HepG2 (cell line): ENCODE measurements around the gene TTC6. TPM values are rescaled to one million over a fixed set of nuclear protein-coding genes. Genes with fewer than 3 reads are reported as not detected.

ENCODE experiments used
- AKAP8 ChIP-seq: sonication (generic); formaldehyde crosslinking; IDR thresholded peaks from 2 replicates; pipeline ENCODE4 v1.5.1; 2020; ENCODE audit warnings: mild to moderate bottlenecking, missing genetic modification reagents
- FOXC1 ChIP-seq: sonication (generic); formaldehyde crosslinking; IDR thresholded peaks from 2 replicates; pipeline ENCODE4 v1.8.0; 2022; ENCODE audit warnings: mild to moderate bottlenecking, missing genetic modification reagents, borderline replicate concordance
- HDAC6 ChIP-seq: fragments of 200-600 bp; sonication (generic); IDR thresholded peaks from 2 replicates; pipeline ENCODE4 v1.7.0; 2017; ENCODE audit warnings: mild to moderate bottlenecking, antibody characterized with exemption, low read length, low read depth
- IRX3 ChIP-seq: sonication (generic); formaldehyde crosslinking; IDR thresholded peaks from 2 replicates; pipeline ENCODE4 v1.8.1; 2023; ENCODE audit warnings: mild to moderate bottlenecking, low read depth, missing genetic modification reagents, borderline replicate concordance
- KDM5B ChIP-seq: sonication (generic); formaldehyde crosslinking; IDR thresholded peaks from 2 replicates; pipeline ENCODE4 v1.4.0; 2020; ENCODE audit warnings: missing genetic modification reagents, mild to moderate bottlenecking, borderline replicate concordance
- KLF16 ChIP-seq, 2 experiments: sonication (generic) in 1 of 2; formaldehyde crosslinking in 1 of 2; IDR thresholded peaks; 2 replicates each; pipeline versions ENCODE4 v1.6.1 to v1.8.0; 2016 to 2023; ENCODE audit warnings: missing genetic modification reagents in 2 of 2, missing compliant biosample characterization in 1 of 2
- NFE2L1 ChIP-seq: sonication (generic); formaldehyde crosslinking; IDR thresholded peaks from 2 replicates; pipeline ENCODE4 v1.4.0; 2020; ENCODE audit warnings: missing genetic modification reagents, mild to moderate bottlenecking, borderline replicate concordance
- NFIC ChIP-seq: IDR thresholded peaks from 2 replicates; pipeline ENCODE4 v1.6.1; 2012; ENCODE audit warnings: mild to moderate bottlenecking, low read length, inconsistent platforms
- PHF20 ChIP-seq: sonication (generic); formaldehyde crosslinking; IDR thresholded peaks from 2 replicates; pipeline ENCODE4 v1.5.0; 2020; ENCODE audit warnings: mild to moderate bottlenecking, missing genetic modification reagents
- SNAI1 ChIP-seq: sonication (generic); formaldehyde crosslinking; IDR thresholded peaks from 2 replicates; pipeline ENCODE4 v1.5.0; 2020; ENCODE audit warnings: mild to moderate bottlenecking, missing genetic modification reagents, borderline replicate concordance
- TRIM24 ChIP-seq: sonication (generic); formaldehyde crosslinking; IDR thresholded peaks from 2 replicates; pipeline ENCODE4 v1.8.0; 2022; ENCODE audit warnings: mild to moderate bottlenecking, missing genetic modification reagents
- XRCC5 ChIP-seq: fragments of 200-400 bp; formaldehyde crosslinking; optimal IDR thresholded peaks from 2 replicates; pipeline ENCODE3; 2017; ENCODE audit warnings: mild to moderate bottlenecking, low read length
- ZBTB38 ChIP-seq: sonication (generic); formaldehyde crosslinking; IDR thresholded peaks from 2 replicates; pipeline ENCODE4 v1.5.1; 2020; ENCODE audit warnings: mild to moderate bottlenecking, missing genetic modification reagents
- ZHX2 ChIP-seq, 2 experiments: sonication (generic) in 1 of 2; formaldehyde crosslinking in 1 of 2; IDR thresholded peaks; 2 replicates each; pipeline versions ENCODE4 v1.6.1 to v1.9.0; 2014 to 2022; ENCODE audit warnings: antibody characterized with exemption in 1 of 2, borderline replicate concordance in 1 of 2, inconsistent platforms in 1 of 2, low read depth in 1 of 2, missing genetic modification reagents in 1 of 2
- ZNF235 ChIP-seq: sonication (generic); formaldehyde crosslinking; IDR thresholded peaks from 2 replicates; pipeline ENCODE4 v1.8.1; 2023; ENCODE audit warnings: mild to moderate bottlenecking, missing genetic modification reagents, borderline replicate concordance
- ZNF460 ChIP-seq: sonication (generic); formaldehyde crosslinking; IDR thresholded peaks from 2 replicates; pipeline ENCODE4 v1.5.1; 2020; ENCODE audit warnings: missing genetic modification reagents, mild to moderate bottlenecking, borderline replicate concordance
- ZNF563 ChIP-seq: sonication (generic); formaldehyde crosslinking; IDR thresholded peaks from 2 replicates; pipeline ENCODE4 v1.8.0; 2022; ENCODE audit warnings: mild to moderate bottlenecking, moderate library complexity, missing genetic modification reagents
- ZNF709 ChIP-seq: sonication (generic); formaldehyde crosslinking; IDR thresholded peaks from 2 replicates; pipeline ENCODE4 v1.5.0; 2020; ENCODE audit warnings: mild to moderate bottlenecking, missing genetic modification reagents
- ZNF782 ChIP-seq: sonication (generic); formaldehyde crosslinking; IDR thresholded peaks from 2 replicates; pipeline ENCODE4 v1.4.0; 2020; ENCODE audit warnings: missing genetic modification reagents, mild to moderate bottlenecking, borderline replicate concordance
- polyA plus RNA-seq, 8 experiments: library from polyadenylated mRNA; depleted of rRNA in 3 of 8; stranded (reverse) in 7 of 8; unstranded in 1 of 8; fragments of >200 nt; fragmentation: Illumina TruSeq in 4 of 8; extraction: Trizol in 4 of 8; gene quantifications; 2 replicates each; pipeline versions ENCODE4 v1.2.1 to v1.2.3, GENCODE V29; 2011 to 2016; ENCODE audit warnings: low read depth in 4 of 8, missing spikeins in 1 of 8, mixed read lengths in 1 of 8; ENCODE audit not compliant: insufficient read depth in 1 of 8
- total RNA-seq, 5 experiments: library from RNA; depleted of rRNA; stranded (reverse); fragments of >200 nt; fragmentation: Illumina TruSeq; extraction: Trizol; gene quantifications; 2 replicates each; pipeline ENCODE4 v1.2.3, GENCODE V29; 2016; ENCODE audit warnings: low read depth in 1 of 5
- TF ChIP-seq, protein P1 (sequence below): sonication (generic); formaldehyde crosslinking; IDR thresholded peaks from 2 replicates; pipeline ENCODE4 v1.4.0; 2020; ENCODE audit warnings: mild to moderate bottlenecking, missing genetic modification reagents
- TF ChIP-seq, protein P2 (sequence below): sonication (generic); formaldehyde crosslinking; IDR thresholded peaks from 2 replicates; pipeline ENCODE4 v1.4.0; 2020; ENCODE audit warnings: missing genetic modification reagents, borderline replicate concordance

TTC6 gene
- total and polyA plus RNA-seq, 2 of the 13 experiments (the other 11 are each of a cell fraction or from before 2014, with no cell fraction given) = 9.3 to 27.4 TPM

DNA sequence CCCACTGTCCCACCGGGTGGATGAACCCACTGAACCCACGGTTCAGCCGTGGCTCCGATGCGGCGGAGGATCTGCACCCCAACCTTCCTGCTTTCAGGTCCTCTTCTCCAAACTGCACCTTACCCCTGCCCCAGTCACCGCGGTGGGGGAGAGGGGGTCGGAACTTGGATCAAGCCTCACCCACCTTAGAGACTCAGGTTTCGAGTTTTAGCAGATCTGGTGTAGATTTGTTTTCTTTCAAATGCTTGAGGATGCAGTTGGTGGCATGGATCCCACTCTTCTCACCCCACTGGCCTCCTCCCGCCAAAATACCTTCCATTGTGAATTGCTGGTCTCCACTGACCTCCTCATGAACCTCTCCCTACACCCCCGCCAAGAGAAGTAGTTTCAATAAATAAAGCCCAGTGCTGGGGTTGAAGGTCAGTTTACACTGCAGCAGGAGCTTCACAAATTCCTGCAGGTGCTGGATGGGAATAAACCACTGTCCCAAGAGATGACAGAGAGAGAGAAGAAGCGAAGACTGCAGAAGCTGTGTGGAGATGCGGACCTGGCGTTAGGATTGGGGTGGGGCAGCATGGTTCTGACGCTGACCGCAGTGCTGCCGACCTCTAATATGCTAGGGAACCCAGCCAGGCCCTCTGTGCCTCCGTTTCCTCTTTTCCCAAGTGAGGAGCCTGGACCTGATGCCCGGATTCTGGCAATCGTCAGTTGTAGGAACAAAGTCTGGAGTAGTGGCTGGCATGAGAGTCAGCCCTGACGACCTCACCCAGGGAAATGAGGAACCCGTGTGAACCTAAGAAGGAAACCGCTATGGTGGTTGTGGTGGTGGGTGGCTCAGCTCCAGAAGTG is 7.4 kb downstream of the TTC6 start (continued):
- TF ChIP-seq ZNF782 (CRISPR knock-in tag) = peak; percentile 16; the same call in 1 of the 2 replicates
- peak; percentile 68 for TF ChIP-seq ZNF563 (CRISPR knock-in tag)
- no peak for TF ChIP-seq ZHX2 (IDR thresholded peaks at IDR 0.05; ENCODE audit: low read depth)
- TF ChIP-seq ZHX2 (CRISPR knock-in tag; IDR thresholded peaks at IDR 0.05; ENCODE audit: borderline replicate concordance) = no peak
- TF ChIP-seq XRCC5 = peak; percentile 92
- TF ChIP-seq KLF16 (CRISPR knock-in tag; IDR thresholded peaks at IDR 0.05) = peak in 1 of 2 experiments; percentile 55; a peak in 1 of 4 replicates
- peak; percentile 69; the same call in 1 of the 2 replicates for TF ChIP-seq ZNF709
- TF ChIP-seq, protein P1, sequence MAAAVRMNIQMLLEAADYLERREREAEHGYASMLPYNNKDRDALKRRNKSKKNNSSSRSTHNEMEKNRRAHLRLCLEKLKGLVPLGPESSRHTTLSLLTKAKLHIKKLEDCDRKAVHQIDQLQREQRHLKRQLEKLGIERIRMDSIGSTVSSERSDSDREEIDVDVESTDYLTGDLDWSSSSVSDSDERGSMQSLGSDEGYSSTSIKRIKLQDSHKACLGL (CRISPR knock-in tag) = peak; percentile 47; the same call in 1 of the 2 replicates
- TF ChIP-seq FOXC1 = peak; percentile 49; the same call in 1 of the 2 replicates
- TF ChIP-seq ZNF235 (CRISPR knock-in tag) = no peak
- TF ChIP-seq HDAC6 = no peak
- peak; percentile 86; the same call in 1 of the 2 replicates for TF ChIP-seq IRX3 (CRISPR knock-in tag)
- peak; percentile 96 for TF ChIP-seq SNAI1 (CRISPR knock-in tag)
- TF ChIP-seq NFIC = no peak
- TF ChIP-seq ZNF460 (CRISPR knock-in tag) = no peak; the same call in 1 of the 2 replicates
- no peak; the same call in none of the 2 replicates for TF ChIP-seq KDM5B (CRISPR knock-in tag)
- 0 out of 2 replicates have a peak, but pooled peaks have one; percentile 37 for TF ChIP-seq TRIM24 (CRISPR knock-in tag)
- no peak for TF ChIP-seq ZBTB38 (CRISPR knock-in tag)
- TF ChIP-seq NFE2L1 (CRISPR knock-in tag) = no peak
- TF ChIP-seq, protein P2, sequence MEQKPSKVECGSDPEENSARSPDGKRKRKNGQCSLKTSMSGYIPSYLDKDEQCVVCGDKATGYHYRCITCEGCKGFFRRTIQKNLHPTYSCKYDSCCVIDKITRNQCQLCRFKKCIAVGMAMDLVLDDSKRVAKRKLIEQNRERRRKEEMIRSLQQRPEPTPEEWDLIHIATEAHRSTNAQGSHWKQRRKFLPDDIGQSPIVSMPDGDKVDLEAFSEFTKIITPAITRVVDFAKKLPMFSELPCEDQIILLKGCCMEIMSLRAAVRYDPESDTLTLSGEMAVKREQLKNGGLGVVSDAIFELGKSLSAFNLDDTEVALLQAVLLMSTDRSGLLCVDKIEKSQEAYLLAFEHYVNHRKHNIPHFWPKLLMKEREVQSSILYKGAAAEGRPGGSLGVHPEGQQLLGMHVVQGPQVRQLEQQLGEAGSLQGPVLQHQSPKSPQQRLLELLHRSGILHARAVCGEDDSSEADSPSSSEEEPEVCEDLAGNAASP = peak; percentile 86
- TF ChIP-seq PHF20 (CRISPR knock-in tag) = no peak
- TF ChIP-seq AKAP8 (CRISPR knock-in tag) = no peak
